GM12872 (cell line): ENCODE measurements around the gene LIF.

Source experiments
- TF ChIP-seq, protein P1 (sequence below): IDR thresholded peaks from 3 replicates; pipeline ENCODE4 v1.5.1; 2011; ENCODE audit warnings: low read depth, mild to moderate bottlenecking, low read length, moderate library complexity; ENCODE audit not compliant: insufficient read depth

The LIF gene

GRCh38 chr22:30245181-30245984 is 1.2 kb downstream of the LIF start:
- TF ChIP-seq, protein P1, sequence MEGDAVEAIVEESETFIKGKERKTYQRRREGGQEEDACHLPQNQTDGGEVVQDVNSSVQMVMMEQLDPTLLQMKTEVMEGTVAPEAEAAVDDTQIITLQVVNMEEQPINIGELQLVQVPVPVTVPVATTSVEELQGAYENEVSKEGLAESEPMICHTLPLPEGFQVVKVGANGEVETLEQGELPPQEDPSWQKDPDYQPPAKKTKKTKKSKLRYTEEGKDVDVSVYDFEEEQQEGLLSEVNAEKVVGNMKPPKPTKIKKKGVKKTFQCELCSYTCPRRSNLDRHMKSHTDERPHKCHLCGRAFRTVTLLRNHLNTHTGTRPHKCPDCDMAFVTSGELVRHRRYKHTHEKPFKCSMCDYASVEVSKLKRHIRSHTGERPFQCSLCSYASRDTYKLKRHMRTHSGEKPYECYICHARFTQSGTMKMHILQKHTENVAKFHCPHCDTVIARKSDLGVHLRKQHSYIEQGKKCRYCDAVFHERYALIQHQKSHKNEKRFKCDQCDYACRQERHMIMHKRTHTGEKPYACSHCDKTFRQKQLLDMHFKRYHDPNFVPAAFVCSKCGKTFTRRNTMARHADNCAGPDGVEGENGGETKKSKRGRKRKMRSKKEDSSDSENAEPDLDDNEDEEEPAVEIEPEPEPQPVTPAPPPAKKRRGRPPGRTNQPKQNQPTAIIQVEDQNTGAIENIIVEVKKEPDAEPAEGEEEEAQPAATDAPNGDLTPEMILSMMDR, result no peak

GRCh38 chr22:30244641-30245040 is 1.9 kb downstream of the LIF start:
- TF ChIP-seq, protein P1, result no peak

DNA sequence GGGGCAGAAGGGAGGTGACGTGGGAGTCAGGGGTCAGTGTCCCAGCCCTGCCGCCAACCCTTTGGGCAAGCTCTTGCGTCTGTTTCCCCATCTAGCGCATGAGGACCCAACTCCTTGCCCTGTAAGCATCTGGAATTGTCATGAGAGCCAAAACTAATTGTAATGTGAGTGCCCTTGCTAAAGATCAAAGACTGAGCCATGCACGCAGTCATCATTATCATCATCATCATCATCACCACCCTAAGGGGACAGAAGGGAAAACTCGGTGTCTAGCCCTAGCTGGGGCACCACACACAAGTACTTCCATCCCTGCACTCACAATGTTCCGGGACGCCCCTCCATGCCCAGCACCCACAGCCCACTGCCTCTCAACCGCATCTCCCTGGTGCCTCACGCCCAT is 2.5 kb downstream of the LIF start:
- TF ChIP-seq, protein P1, result no peak

DNA sequence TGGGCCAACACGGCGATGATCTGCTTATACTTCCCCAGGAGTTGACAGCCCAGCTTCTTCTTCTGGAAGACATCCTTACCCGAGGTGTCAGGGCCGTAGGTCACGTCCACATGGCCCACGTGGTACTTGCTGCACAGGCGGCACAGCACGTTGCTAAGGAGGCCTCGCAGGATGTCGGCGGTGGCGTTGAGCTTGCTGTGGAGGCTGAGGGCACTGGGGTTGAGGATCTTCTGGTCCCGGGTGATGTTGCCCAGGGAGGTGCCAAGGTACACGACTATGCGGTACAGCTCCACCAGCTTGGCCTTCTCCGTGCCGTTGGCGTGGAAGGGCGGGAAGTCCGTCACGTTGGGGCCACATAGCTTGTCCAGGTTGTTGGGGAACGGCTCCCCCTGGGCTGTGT is 2.9 kb downstream of the LIF start:
- TF ChIP-seq, protein P1, result no peak

- TF ChIP-seq, protein P1, result no peak
Measured at GRCh38 chr22:30241576-30242371, 4.8 kb downstream of the LIF start.

DNA sequence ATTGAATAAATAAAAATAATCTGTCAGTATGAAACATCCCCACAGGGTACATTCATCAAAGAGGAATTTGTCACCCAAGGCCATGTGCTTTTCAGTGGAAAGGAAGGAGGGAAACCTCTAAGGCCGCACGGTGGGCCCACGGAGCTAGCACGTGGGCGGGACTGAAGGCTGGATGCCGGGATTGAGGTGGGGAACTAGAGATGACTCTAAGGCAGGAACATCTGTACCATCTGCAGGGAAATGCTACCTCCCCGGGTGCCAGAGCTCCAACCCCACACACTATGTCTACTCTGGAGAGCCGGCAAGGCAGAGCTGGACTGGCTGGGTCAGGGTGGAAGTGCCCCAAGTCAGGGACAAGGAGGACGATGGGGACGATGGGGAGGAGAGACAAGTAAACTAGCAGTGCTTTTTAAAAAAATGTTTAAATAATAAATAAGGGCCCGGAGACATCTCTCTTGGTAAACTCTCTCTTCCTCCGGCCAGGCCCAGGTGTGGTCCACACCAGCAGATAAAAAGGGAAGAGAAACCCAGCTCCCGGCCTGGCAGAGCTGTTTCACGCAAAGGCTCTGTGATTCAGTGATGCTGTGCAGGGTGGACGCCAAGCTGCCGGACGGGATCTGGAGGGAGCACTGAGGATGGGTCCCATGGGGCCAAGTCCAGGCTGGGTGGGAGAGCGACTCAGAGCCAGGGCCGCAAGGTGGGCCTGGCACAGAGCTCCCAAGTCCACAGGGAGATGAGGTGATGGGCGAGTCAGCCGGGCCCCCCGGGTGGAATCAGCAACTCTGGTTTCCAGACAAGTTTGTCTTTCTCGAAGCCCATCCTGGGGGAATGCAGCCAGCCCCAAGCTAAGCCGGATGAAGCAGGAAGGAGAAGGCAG is 5.8 kb downstream of the LIF start:
- TF ChIP-seq, protein P1, result no peak
